Esophagus muscularis mucosa (tissue), 4 donors: ENCODE results near the gene LTV1. TPM values are rescaled to one million over a fixed set of nuclear protein-coding genes. Genes with fewer than 3 reads are reported as not detected.
"Not testable (repeated sequence)": the region's sequence is repeated elsewhere in the genome, so short reads cannot be mapped to it uniquely, and the experiment has no call there.

Experiments used
- DNase-seq: peaks from one replicate; pipeline ENCODE4 v3.0.0-alpha.2; 2017; ENCODE audit errors: extremely low spot score
- H3K27ac ChIP-seq, 4 donors: fragments of 200-600 bp; sonication (generic); replicated peaks in 1 of 4; 1 replicate in 3 of 4; 2 replicates in 1 of 4; pipeline ENCODE4 v1.5.1; 2016 to 2019; ENCODE audit warnings: mild to moderate bottlenecking in 1 of 4
- H3K27me3 ChIP-seq, 4 donors: fragments of 200-600 bp; sonication (generic); one replicate each; pipeline versions ENCODE4 v1.5.1 to v1.6.0; 2016 to 2019
- H3K36me3 ChIP-seq, 4 donors: fragments of 200-600 bp; sonication (generic); one replicate each; pipeline ENCODE4 v1.5.1; 2016 to 2019
- H3K4me1 ChIP-seq, 4 donors: fragments of 200-600 bp; sonication (generic); one replicate each; pipeline ENCODE4 v1.5.1; 2016 to 2019
- H3K4me3 ChIP-seq, 4 donors: fragments of 200-600 bp; sonication (generic); 1 replicate in 2 of 4; 2 replicates in 2 of 4; pipeline ENCODE4 v1.5.1; 2016 to 2019; ENCODE audit warnings: mild to moderate bottlenecking in 4 of 4, moderate library complexity in 1 of 4
- H3K9me3 ChIP-seq, 4 donors: fragments of 200-600 bp; sonication (generic); 1 replicate in 3 of 4; 2 replicates in 1 of 4; pipeline ENCODE4 v1.5.1; 2016 to 2019
- EP300 ChIP-seq: sonication (generic); formaldehyde crosslinking; IDR thresholded peaks from one replicate; pipeline ENCODE4 v1.6.1; 2017; ENCODE audit warnings: antibody characterized with exemption
- POLR2A ChIP-seq: fragments of 450-650 bp; IDR thresholded peaks from one replicate; pipeline ENCODE4 v1.6.1; 2017; ENCODE audit warnings: antibody characterized with exemption, moderate library complexity, mild to moderate bottlenecking, low read depth
- POLR2AphosphoS5 ChIP-seq, 2 donors: sonication (generic); formaldehyde crosslinking; IDR thresholded peaks; one replicate each; pipeline ENCODE4 v1.6.1; 2017; ENCODE audit warnings: antibody characterized with exemption in 2 of 2
- WGBS: methylation state at CpG from one replicate; pipeline ENCODE4 v1.1.5; 2018; 5-methylcytosine and 5-hydroxymethylcytosine counted together
- intact Hi-C: fragments of 100-400 bp; cut with DNase I; formaldehyde crosslinking; loops from one replicate; pipeline ENCODE4 v1.15.1; 2023
- total RNA-seq, 4 donors: library from RNA; depleted of rRNA; stranded (reverse); fragments of >200 nt; gene quantifications; one replicate each; pipeline versions ENCODE4 v1.1.0 to v1.2.1, GENCODE V29; 2016
- TF ChIP-seq, protein P1 (sequence below), 3 experiments: fragments of 200-600 bp in 2 of 3; fragments of 450-650 bp in 1 of 3; sonication (generic) in 2 of 3; IDR thresholded peaks; one replicate each; pipeline ENCODE4 v1.5.1; 2017 to 2019; ENCODE audit warnings: antibody characterized with exemption in 3 of 3, mild to moderate bottlenecking in 2 of 3, moderate library complexity in 1 of 3

LTV1 gene
- total RNA-seq, 4 donors from 2014 or later: 15.0 to 20.0 (median 18.0) TPM

DNA sequence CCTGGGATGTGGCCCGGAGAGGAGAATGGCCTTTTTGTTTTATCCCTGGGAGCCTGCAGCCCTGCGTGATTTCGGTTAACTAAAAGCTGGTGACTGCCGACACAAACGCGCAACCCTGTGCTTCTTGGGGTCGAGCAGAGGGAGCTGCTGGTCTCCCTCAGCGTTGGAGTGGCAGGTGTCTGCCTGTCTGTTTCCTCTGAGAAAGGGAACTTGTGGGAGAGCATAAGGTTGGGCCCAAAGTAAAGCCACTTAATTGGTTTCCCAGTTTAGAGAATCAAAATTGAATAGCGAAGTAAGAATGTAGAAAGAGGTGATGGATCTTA is 500 bp downstream of the LTV1 start:
- H3K4me1 ChIP-seq: peaks cover 11 to 31% (median 22%) of the 10 kb centered on the region in 4 donors
- peak overlapping the region; percentile 92 to 96 (median 95) for H3K27ac ChIP-seq
- intact Hi-C loops: loop anchor here (5.0 kb wide), 2 partner anchors 166 to 266 kb away; partner anchors contain the start of gene PHACTR2
- H3K27me3 ChIP-seq: no peaks in the 10 kb centered on the region
- TF ChIP-seq EP300 (no peak), POLR2A (no peak), POLR2AphosphoS5 (IDR thresholded peaks at IDR 0.05) (no peak)
- TF ChIP-seq, protein P1, sequence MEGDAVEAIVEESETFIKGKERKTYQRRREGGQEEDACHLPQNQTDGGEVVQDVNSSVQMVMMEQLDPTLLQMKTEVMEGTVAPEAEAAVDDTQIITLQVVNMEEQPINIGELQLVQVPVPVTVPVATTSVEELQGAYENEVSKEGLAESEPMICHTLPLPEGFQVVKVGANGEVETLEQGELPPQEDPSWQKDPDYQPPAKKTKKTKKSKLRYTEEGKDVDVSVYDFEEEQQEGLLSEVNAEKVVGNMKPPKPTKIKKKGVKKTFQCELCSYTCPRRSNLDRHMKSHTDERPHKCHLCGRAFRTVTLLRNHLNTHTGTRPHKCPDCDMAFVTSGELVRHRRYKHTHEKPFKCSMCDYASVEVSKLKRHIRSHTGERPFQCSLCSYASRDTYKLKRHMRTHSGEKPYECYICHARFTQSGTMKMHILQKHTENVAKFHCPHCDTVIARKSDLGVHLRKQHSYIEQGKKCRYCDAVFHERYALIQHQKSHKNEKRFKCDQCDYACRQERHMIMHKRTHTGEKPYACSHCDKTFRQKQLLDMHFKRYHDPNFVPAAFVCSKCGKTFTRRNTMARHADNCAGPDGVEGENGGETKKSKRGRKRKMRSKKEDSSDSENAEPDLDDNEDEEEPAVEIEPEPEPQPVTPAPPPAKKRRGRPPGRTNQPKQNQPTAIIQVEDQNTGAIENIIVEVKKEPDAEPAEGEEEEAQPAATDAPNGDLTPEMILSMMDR (IDR thresholded peaks at IDR 0.05): no peak
- H3K36me3 ChIP-seq: peaks cover 33 to 44% (median 39%) of the 10 kb centered on the region in 4 donors
- H3K9me3 ChIP-seq: no peaks in the 10 kb centered on the region
- H3K4me3 ChIP-seq: peak overlapping the region; percentile 73 to 86 (median 78)
- DNase-seq: no peak
- WGBS: under 1% methylated on average over 8 of the region's 9 CpGs

DNA sequence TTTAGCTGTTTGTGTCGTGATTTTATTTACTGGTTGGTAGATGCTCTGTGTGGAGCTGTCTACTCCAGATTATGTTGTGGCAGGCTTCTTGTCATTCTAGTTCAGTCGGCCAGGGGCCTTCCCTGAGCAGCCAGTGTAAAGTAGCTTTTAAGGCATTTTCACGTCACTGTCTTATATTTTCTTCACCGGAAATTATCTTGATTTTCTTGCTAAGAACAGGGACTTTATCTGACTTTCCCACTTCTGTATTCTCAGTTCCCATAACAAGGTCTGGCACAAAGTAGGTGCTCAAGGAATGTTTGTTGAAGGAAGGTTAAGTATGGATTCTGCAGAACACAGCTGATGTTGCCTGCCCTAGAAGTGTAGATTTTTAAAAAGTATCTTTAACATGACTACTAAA is 868 bp downstream of the LTV1 start:
- TF ChIP-seq POLR2A: no peak
- TF ChIP-seq POLR2AphosphoS5 (IDR thresholded peaks at IDR 0.05): no peak
- TF ChIP-seq, protein P1 (IDR thresholded peaks at IDR 0.05): no peak
- TF ChIP-seq EP300: no peak
- peaks cover 34 to 48% (median 43%) of the 10 kb centered on the region in 4 donors for H3K36me3 ChIP-seq
- no peak for DNase-seq
- peak overlapping the region; percentile 92 to 96 (median 95) for H3K27ac ChIP-seq
- no peaks in the 10 kb centered on the region for H3K27me3 ChIP-seq
- intact Hi-C loops: loop anchor here (5.0 kb wide), 2 partner anchors 167 to 267 kb away; partner anchors contain the start of gene PHACTR2
- peak overlapping the region; percentile 73 to 86 (median 78) for H3K4me3 ChIP-seq
- 19% methylated on average over 4 of the region's 4 CpGs for WGBS
- H3K4me1 ChIP-seq: peaks cover 11 to 31% (median 22%) of the 10 kb centered on the region in 4 donors
- no peaks in the 10 kb centered on the region for H3K9me3 ChIP-seq

DNA sequence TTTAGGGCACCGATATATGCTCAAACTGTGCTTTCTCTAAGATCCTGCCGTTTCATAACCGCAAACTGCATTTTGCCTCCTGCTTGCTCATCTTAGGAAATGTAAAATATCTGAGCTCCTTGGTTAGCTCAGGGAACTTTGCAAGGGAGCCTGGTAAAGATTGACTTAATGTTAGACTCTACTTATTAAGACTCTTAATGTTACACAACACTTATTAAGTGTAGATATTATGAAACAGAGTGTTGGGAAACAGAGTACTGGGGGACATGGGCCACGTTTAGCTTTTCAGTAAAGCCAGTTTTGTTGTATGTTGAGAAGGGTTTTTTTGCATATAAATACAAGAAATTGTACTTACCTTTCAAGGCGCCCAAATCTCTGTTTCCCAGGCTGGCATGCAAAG is 1.9 kb downstream of the LTV1 start:
- WGBS: 91% methylated on average over 5 of the region's 5 CpGs
- TF ChIP-seq, protein P1 (IDR thresholded peaks at IDR 0.05): no peak
- TF ChIP-seq EP300: no peak
- TF ChIP-seq POLR2AphosphoS5 (IDR thresholded peaks at IDR 0.05): no peak
- TF ChIP-seq POLR2A: no peak
- Histone ChIP-seq H3K9me3 (no peaks in the 10 kb centered on the region), H3K4me1 (peaks cover 11 to 31% (median 22%) of the 10 kb centered on the region in 4 donors), H3K36me3 (peaks cover 44 to 58% (median 53%) of the 10 kb centered on the region in 4 donors), H3K27me3 (no peaks in the 10 kb centered on the region), H3K27ac (no peak overlapping the region), H3K4me3 (no peak overlapping the region)
- no peak for DNase-seq
- intact Hi-C loops: loop anchor here (5.0 kb wide), 1 partner anchor 167 kb away; no protein-coding TSS in a partner anchor

DNA sequence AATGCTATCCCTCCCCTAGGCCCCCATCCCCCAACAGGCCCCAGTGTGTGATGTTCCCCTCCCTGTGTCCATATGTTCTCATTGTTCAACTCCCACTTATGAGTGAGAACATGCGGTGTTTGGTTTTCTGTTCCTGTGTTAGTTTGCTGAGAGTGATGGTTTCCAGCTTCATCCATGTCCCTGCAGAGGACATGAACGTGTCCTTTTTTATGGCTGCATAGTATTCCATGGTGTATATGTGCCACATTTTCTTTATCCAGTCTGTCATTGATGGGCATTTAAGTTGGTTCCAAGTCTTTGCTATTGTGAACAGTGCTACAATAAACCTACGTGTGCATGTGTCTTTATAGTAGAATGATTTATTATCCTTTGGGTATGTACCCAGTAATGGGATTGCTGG is 8.6 kb downstream of the LTV1 start:
- DNase-seq, H3K4me3 ChIP-seq, H3K27ac ChIP-seq, intact Hi-C loops, H3K27me3 ChIP-seq, H3K9me3 ChIP-seq, H3K4me1 ChIP-seq: not testable (repeated sequence)
- 96% methylated on average over 3 of the region's 3 CpGs for WGBS
- peaks cover 68 to 100% (median 81%) of the 10 kb centered on the region in 4 donors for H3K36me3 ChIP-seq

DNA sequence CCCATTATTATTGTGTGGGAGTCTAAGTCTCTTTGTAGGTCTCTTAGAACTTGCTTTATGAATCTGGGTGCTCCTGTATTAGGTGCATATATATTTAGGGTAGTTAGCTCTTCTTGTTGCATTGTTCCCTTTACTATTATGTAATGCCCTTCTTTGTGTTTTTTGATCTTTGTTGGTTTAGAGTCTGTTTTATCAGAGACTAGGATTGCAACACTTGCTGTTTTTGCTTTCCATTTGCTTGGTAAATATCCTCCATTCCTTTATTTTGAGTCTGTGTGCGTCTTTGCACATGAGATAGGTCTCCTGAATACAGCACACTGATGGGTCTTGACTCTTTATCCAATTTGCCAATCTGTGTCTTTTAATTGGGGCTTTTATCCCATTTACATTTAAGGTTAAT is 11.9 kb downstream of the LTV1 start:
- WGBS: 100% methylated on average over 1 of the region's 1 CpG
- H3K27ac ChIP-seq, DNase-seq, H3K4me3 ChIP-seq, H3K9me3 ChIP-seq, H3K4me1 ChIP-seq, H3K27me3 ChIP-seq, intact Hi-C loops: not testable (repeated sequence)
- peaks cover 67 to 100% (median 84%) of the 10 kb centered on the region in 4 donors for H3K36me3 ChIP-seq

DNA sequence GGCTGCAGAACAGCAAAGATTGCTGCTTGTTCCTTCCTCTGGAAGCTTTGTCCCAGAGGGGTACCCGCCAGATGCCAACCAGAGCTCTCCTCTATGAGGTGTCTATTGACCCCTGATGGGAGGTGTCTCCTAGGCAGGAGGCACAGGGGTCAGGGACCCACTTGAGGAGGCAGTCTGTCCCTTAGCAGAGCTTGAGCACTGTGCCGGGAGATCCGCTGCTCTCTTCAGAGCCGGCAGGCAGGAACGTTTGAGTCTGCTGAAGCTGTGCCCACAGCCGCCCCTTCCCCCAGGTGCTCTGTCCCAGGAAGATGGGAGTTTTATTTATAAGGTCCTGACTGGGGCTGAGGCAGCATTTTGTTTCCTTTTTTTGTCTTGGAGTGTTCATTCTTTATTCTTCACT is 13.6 kb downstream of the LTV1 start:
- H3K36me3 ChIP-seq: peaks cover 71 to 100% (median 85%) of the 10 kb centered on the region in 4 donors
- intact Hi-C loops, H3K27ac ChIP-seq, H3K9me3 ChIP-seq, H3K27me3 ChIP-seq, H3K4me1 ChIP-seq, DNase-seq, H3K4me3 ChIP-seq: not testable (repeated sequence)
- WGBS: 96% methylated on average over 6 of the region's 6 CpGs
